ENCODE data around the gene RNF157.

RNF157 gene

DNA sequence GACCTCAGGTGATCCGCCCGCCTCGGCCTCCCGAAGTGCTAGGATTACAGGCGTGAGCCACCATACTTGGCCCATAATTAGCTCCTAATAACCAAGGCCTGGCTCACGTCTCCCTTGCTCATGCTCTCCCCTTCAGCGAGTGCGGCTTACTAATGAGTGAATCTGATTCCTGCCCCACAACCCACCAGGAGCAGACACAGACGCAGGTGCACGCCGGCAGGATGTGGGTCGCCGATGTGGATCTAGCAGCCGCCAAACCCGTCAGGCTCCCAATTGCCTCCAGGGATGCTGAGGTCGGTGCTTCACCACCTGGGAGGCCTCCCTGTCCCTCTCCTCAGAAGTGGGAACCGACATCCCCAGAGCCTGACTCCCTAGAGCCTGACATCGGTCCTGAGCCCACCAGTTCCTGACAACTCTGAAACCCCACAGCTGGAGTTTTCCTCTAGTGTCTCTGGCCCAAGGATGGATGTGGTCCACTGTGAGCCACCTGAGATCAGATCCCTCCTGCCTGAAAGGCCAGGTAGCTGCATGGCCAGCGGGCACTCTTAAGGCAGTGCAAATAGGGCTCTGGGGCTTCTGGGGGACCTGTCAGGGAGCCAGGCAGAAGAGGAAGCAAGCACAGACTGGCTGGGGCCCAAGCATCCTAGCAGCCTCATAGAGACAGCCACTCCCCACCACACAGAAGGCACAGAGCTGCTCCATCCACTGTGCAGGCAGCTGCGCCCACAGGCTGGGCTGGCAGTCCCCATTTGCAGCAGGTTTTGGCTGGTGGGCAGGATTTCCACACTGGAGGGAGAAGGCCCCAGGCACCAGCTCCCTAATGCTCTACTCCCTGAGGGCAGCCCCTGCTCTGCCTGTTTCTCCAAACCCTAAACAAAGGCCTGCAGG, 147.5 kb downstream of the RNF157 start:
- H3K9ac ChIP-seq (ENCODE audit: low read length) = no peak overlapping the region
- H3K36me3 ChIP-seq (ENCODE audit: control insufficient read depth, insufficient read depth, low read length, severe bottlenecking) = peaks cover 80% of the 10 kb centered on the region
- H3K4me3 ChIP-seq (ENCODE audit: low read length) = no peak overlapping the region
- no peak for DNase-seq (ENCODE audit: low read depth)
- no peaks in the 10 kb centered on the region for H3K9me3 ChIP-seq (ENCODE audit: control insufficient read depth, low read length)
- no peaks in the 10 kb centered on the region for H3K27me3 ChIP-seq (replicated peaks; ENCODE audit: control insufficient read depth, insufficient read depth, low read length)
- H3K4me1 ChIP-seq (ENCODE audit: control insufficient read depth, insufficient read depth, low read length) = no peaks in the 10 kb centered on the region

All from adipocyte (in vitro differentiated cells).